Body of pancreas (tissue), 4 donors: ENCODE results near the gene TAF8. TPM values are rescaled to one million over a fixed set of nuclear protein-coding genes. Genes with fewer than 3 reads are reported as not detected.
"Not testable (repeated sequence)": the region's sequence is repeated elsewhere in the genome, so short reads cannot be mapped to it uniquely, and the experiment has no call there.

ENCODE experiments used
- ATAC-seq: fragments of 150-250 bp; one replicate; pipeline ENCODE4 v1.9.1; 2016
- DNase-seq, 4 donors: peaks; one replicate each; pipeline ENCODE4 v3.0.0-alpha.2; 2019
- H3K27ac ChIP-seq, 4 donors: fragments of 200-600 bp; sonication (generic); 1 replicate in 3 of 4; 2 replicates in 1 of 4; pipeline versions ENCODE4 v1.5.1 to v1.6.1; 2016 to 2019; ENCODE audit warnings: mild to moderate bottlenecking in 1 of 4, mixed read lengths in 1 of 4, moderate library complexity in 1 of 4
- H3K27me3 ChIP-seq, 2 donors: fragments of 200-600 bp; sonication (generic); one replicate each; pipeline ENCODE4 v1.6.0; 2016; ENCODE audit warnings: mild to moderate bottlenecking in 1 of 2
- H3K36me3 ChIP-seq, 2 donors: fragments of 200-600 bp; sonication (generic); replicated peaks in 1 of 2; 2 replicates each; pipeline ENCODE4 v1.5.1; 2016; ENCODE audit warnings: low read depth in 2 of 2; ENCODE audit not compliant: insufficient read depth in 1 of 2
- H3K4me1 ChIP-seq: fragments of 200-600 bp; sonication (generic); one replicate; pipeline ENCODE4 v1.6.0; 2016
- H3K4me3 ChIP-seq, 2 donors: fragments of 200-600 bp; sonication (generic); 1 replicate in 1 of 2; 2 replicates in 1 of 2; pipeline ENCODE4 v1.5.1; 2016 to 2019
- H3K9me3 ChIP-seq, 3 donors: fragments of 200-600 bp; sonication (generic); 1 replicate in 2 of 3; 2 replicates in 1 of 3; pipeline ENCODE4 v1.5.1; 2016
- POLR2A ChIP-seq, 3 donors: fragments of 450-650 bp; IDR thresholded peaks; one replicate each; pipeline ENCODE4 v1.6.1; 2016; ENCODE audit warnings: antibody characterized with exemption in 3 of 3, mild to moderate bottlenecking in 2 of 3
- WGBS, 2 donors: methylation state at CpG; one replicate each; pipeline ENCODE4 v1.1.5; 2017; 5-methylcytosine and 5-hydroxymethylcytosine counted together
- intact Hi-C: fragments of 100-400 bp; cut with DNase I; formaldehyde crosslinking; loops from one replicate; pipeline ENCODE4 v1.15.1; 2023
- total RNA-seq, 2 donors: library from RNA; depleted of rRNA; stranded (reverse); fragments of >200 nt; gene quantifications; one replicate each; pipeline ENCODE4 v1.1.0, GENCODE V29; 2016
- TF ChIP-seq, protein P1 (sequence below), 7 experiments: fragments of 450-650 bp in 4 of 7; fragments of 200-600 bp in 3 of 7; sonication (generic) in 3 of 7; IDR thresholded peaks; one replicate each; pipeline ENCODE4 v1.5.1; 2016 to 2019; ENCODE audit warnings: antibody characterized with exemption in 7 of 7

The TAF8 gene
- total RNA-seq, 2 donors from 2014 or later = 7.6 to 18.2 TPM

GRCh38 chr6:42032366-42032765, 18.0 kb upstream of the TAF8 start:
- no peak for ATAC-seq
- TF ChIP-seq, protein P1, sequence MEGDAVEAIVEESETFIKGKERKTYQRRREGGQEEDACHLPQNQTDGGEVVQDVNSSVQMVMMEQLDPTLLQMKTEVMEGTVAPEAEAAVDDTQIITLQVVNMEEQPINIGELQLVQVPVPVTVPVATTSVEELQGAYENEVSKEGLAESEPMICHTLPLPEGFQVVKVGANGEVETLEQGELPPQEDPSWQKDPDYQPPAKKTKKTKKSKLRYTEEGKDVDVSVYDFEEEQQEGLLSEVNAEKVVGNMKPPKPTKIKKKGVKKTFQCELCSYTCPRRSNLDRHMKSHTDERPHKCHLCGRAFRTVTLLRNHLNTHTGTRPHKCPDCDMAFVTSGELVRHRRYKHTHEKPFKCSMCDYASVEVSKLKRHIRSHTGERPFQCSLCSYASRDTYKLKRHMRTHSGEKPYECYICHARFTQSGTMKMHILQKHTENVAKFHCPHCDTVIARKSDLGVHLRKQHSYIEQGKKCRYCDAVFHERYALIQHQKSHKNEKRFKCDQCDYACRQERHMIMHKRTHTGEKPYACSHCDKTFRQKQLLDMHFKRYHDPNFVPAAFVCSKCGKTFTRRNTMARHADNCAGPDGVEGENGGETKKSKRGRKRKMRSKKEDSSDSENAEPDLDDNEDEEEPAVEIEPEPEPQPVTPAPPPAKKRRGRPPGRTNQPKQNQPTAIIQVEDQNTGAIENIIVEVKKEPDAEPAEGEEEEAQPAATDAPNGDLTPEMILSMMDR (IDR thresholded peaks at IDR 0.05) = no peak
- TF ChIP-seq POLR2A (IDR thresholded peaks at IDR 0.05) = no peak
- no peaks in the 10 kb centered on the region for H3K36me3 ChIP-seq
- no peak overlapping the region for H3K4me3 ChIP-seq
- no peaks in the 10 kb centered on the region for H3K9me3 ChIP-seq
- H3K4me1 ChIP-seq = no peaks in the 10 kb centered on the region
- no peak overlapping the region for H3K27ac ChIP-seq
- H3K27me3 ChIP-seq = no peaks in the 10 kb centered on the region
- 83 to 94% methylated on average over 6 of the region's 6 CpGs for WGBS, 2 donors
- no peak for DNase-seq
- intact Hi-C loops = loop anchor here (5.0 kb wide), 1 partner anchor 255 kb away; the partner anchor contains the start of gene FRS3

DNA sequence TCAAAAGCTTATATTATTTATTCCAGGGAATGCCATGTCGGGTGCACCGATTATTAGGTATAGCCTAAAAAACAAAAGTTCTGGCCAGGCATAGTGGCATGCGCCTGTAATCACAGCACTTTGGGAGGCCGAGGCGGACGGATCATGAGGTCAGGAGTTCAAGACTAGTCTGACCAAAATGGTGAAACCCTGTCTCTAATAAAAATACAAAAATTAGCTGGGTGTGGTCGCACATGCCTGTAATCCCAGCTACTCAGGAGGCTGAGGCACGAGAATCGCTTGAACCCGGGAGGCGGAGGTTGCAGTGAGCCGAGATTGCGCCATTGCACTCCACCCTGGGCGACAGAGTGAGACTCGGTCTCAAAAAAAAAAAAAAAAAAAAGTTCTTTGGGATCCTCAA, 12.7 kb upstream of the TAF8 start:
- H3K9me3 ChIP-seq, H3K27me3 ChIP-seq, ATAC-seq, H3K4me3 ChIP-seq, DNase-seq, H3K4me1 ChIP-seq, intact Hi-C loops, H3K36me3 ChIP-seq, H3K27ac ChIP-seq: not testable (repeated sequence)
- 83 to 89% methylated on average over 15 of the region's 15 CpGs for WGBS, 2 donors

GRCh38 chr6:42038163-42038562, 12.2 kb upstream of the TAF8 start:
- no peak for ATAC-seq
- TF ChIP-seq, protein P1 (IDR thresholded peaks at IDR 0.05) = no peak
- TF ChIP-seq POLR2A (IDR thresholded peaks at IDR 0.05) = no peak
- Histone ChIP-seq H3K4me1 (no peaks in the 10 kb centered on the region), H3K4me3 (no peak overlapping the region), H3K27me3 (no peaks in the 10 kb centered on the region), H3K9me3 (no peaks in the 10 kb centered on the region), H3K36me3 (no peaks in the 10 kb centered on the region), H3K27ac (no peak overlapping the region)
- DNase-seq = no peak
- 94 to 100% methylated on average over 3 of the region's 3 CpGs for WGBS, 2 donors
- intact Hi-C loops = no loop called here

DNA sequence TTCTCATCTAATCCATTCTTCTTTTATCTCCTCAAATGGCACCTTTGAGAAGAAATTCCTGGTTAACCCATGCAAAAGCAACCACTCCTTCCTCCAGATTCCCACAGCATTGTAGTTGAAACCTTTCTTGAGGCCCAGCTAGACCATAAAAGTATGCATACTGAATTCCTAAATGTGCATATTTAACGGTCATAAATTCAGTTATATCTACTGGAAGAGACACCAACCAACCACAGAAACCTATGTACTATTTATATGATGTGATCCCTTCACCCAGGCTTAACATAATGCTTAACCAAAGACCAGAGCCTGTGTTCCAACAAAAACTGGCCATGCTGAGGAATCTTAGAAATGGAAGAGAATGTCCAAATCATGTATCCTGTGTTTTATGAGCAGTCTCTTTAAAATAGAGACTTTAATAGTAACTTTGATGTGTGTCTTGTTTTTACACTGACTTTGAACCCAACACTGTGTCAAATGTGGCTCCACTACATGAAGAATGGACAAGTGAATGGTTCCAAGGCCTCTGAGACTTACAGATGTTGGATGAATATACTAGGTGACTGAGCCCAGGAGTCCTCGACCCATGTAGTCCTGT, 11.4 kb upstream of the TAF8 start:
- peaks cover 5% of the 10 kb centered on the region for H3K4me1 ChIP-seq
- intact Hi-C loops = no loop called here

GRCh38 chr6:42040856-42041480, 9.4 kb upstream of the TAF8 start:
- DNase-seq = no peak
- no peak for TF ChIP-seq POLR2A (IDR thresholded peaks at IDR 0.05)
- TF ChIP-seq, protein P1 (IDR thresholded peaks at IDR 0.05) = no peak
- intact Hi-C loops = loop anchor here (5.0 kb wide), 3 partner anchors 104 to 249 kb away; no protein-coding TSS in a partner anchor
- H3K4me1 ChIP-seq = peaks cover 23% of the 10 kb centered on the region
- H3K36me3 ChIP-seq = no peaks in the 10 kb centered on the region
- no peaks in the 10 kb centered on the region for H3K27me3 ChIP-seq
- 77 to 86% methylated on average over 3 of the region's 3 CpGs for whole genome bisulfite sequencing, 2 donors
- H3K27ac ChIP-seq = no peak overlapping the region
- no peak for ATAC-seq
- no peaks in the 10 kb centered on the region for H3K9me3 ChIP-seq
- no peak overlapping the region for H3K4me3 ChIP-seq

More for the DNA sequence above, 11.4 kb upstream of the TAF8 start:
- no peaks in the 10 kb centered on the region for H3K9me3 ChIP-seq
- no peaks in the 10 kb centered on the region for H3K27me3 ChIP-seq
- TF ChIP-seq, protein P1 (IDR thresholded peaks at IDR 0.05) = no peak
- no peak for TF ChIP-seq POLR2A (IDR thresholded peaks at IDR 0.05)
- DNase-seq (no peak), ATAC-seq (no peak)
- no peak overlapping the region for H3K27ac ChIP-seq
- H3K4me3 ChIP-seq = no peak overlapping the region
- WGBS, 2 donors = 49 to 51% methylated on average over 2 of the region's 2 CpGs
- no peaks in the 10 kb centered on the region for H3K36me3 ChIP-seq
